Measurements from ENCODE around the gene LIN54. TPM values are rescaled to one million over a fixed set of nuclear protein-coding genes. Genes with fewer than 3 reads are reported as not detected.

LIN54 gene
- polyA plus RNA-seq, 1 donor (not counting 4 experiments of a cell fraction or from before 2014, with no cell fraction given) = 8.1 TPM

- no peaks in the 10 kb centered on the region for H3K9me3 ChIP-seq (ENCODE audit: control insufficient read depth, low read depth, low read length)
- peaks cover 11 to 18% of the 10 kb centered on the region in 2 experiments for H3K36me3 ChIP-seq (ENCODE audit: control insufficient read depth in 2 of 2, extremely low read depth in 1 of 2, insufficient read depth in 2 of 2, low read length in 2 of 2)
- H3K9me1 ChIP-seq (ENCODE audit: control insufficient read depth, extremely low read depth, insufficient read depth, low read length) = no peaks in the 10 kb centered on the region
- H3K4me2 ChIP-seq (ENCODE audit: control insufficient read depth, extremely low read depth, insufficient read depth, low read depth, low read length) = peak overlapping the region; percentile 89
- no peaks in the 10 kb centered on the region for H4K20me1 ChIP-seq (ENCODE audit: control insufficient read depth, extremely low read depth, insufficient read depth, low read length)
- H3K27me3 ChIP-seq (ENCODE audit: control insufficient read depth, extremely low read depth, insufficient read depth, low read length) = no peaks in the 10 kb centered on the region
- dilution Hi-C loops (cut with MboI; ENCODE audit: extremely low pct_ligation_motif_present, low sequenced_read_pairs) = no loop called here
- DNase-seq (ENCODE audit: low read depth, low spot score) (no peak), FAIRE-seq (no peak)
- H3K4me1 ChIP-seq (ENCODE audit: control insufficient read depth, extremely low read depth, insufficient read depth, low read length) = peaks cover 51% of the 10 kb centered on the region
- H3K9ac ChIP-seq (ENCODE audit: control insufficient read depth, extremely low read depth, insufficient read depth, low read length) = peak overlapping the region; percentile 99
- peak overlapping the region; percentile 56 for H2AFZ ChIP-seq (ENCODE audit: control insufficient read depth, low read length)
- H3K79me2 ChIP-seq (ENCODE audit: control insufficient read depth, insufficient read depth, low read length) = peaks cover 70% of the 10 kb centered on the region
- peak overlapping the region; percentile 71 to 95 (median 89) for H3K4me3 ChIP-seq (ENCODE audit: control insufficient read depth in 2 of 3, extremely low read depth in 1 of 3, insufficient read depth in 2 of 3, low read depth in 1 of 3, low read length in 3 of 3)
- TF ChIP-seq CTCF (optimal IDR thresholded peaks at IDR 0.05 in 1 of 3, IDR thresholded peaks at IDR 0.05 in 1 of 3, conservative IDR thresholded peaks at IDR 0.05 in 1 of 3; ENCODE audit: extremely low read depth in 1 of 3, insufficient read depth in 2 of 3, low read length in 3 of 3) = no peak
- no peak for TF ChIP-seq EZH2 (IDR thresholded peaks at IDR 0.05; ENCODE audit: low read length)
- peak overlapping the region; percentile 91 for H3K27ac ChIP-seq (ENCODE audit: control insufficient read depth, insufficient read depth, low read length)
Observed at GRCh38 chr4:82890528-82890900, 120.1 kb downstream of the LIN54 start.

DNA sequence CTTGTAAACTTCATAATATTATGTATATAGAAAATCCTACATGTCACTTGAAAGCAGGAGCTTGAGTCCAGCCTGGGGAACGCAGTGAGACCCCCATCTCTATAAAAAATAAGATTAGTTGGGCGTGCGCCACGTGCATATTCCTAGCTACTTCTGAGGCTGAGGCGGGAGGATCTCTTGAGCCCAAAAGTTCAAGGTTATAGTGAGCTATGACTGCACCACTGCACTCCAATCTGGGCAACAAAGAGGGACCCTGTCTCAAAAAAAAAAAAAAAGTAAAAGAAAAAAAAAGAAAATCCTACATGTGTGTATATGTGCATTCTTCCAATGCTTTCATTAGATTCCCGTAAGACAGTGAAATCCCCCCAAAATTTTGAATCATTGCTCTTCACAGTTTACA, 121.3 kb downstream of the LIN54 start:
- H3K27me3 ChIP-seq (ENCODE audit: control insufficient read depth, extremely low read depth, insufficient read depth, low read length) = no peaks in the 10 kb centered on the region
- peaks cover 8 to 9% of the 10 kb centered on the region in 2 experiments for H3K36me3 ChIP-seq (ENCODE audit: control insufficient read depth in 2 of 2, extremely low read depth in 1 of 2, insufficient read depth in 2 of 2, low read length in 2 of 2)
- H4K20me1 ChIP-seq (ENCODE audit: control insufficient read depth, extremely low read depth, insufficient read depth, low read length) = no peaks in the 10 kb centered on the region
- dilution Hi-C loops (cut with MboI; ENCODE audit: extremely low pct_ligation_motif_present, low sequenced_read_pairs) = no loop called here
- no peaks in the 10 kb centered on the region for H3K9me1 ChIP-seq (ENCODE audit: control insufficient read depth, extremely low read depth, insufficient read depth, low read length)
- no peak for TF ChIP-seq EZH2 (IDR thresholded peaks at IDR 0.05; ENCODE audit: low read length)
- TF ChIP-seq CTCF (optimal IDR thresholded peaks at IDR 0.05 in 1 of 3, IDR thresholded peaks at IDR 0.05 in 1 of 3, conservative IDR thresholded peaks at IDR 0.05 in 1 of 3; ENCODE audit: extremely low read depth in 1 of 3, insufficient read depth in 2 of 3, low read length in 3 of 3) = no peak
- peak overlapping the region; percentile 89 for H3K4me2 ChIP-seq (ENCODE audit: control insufficient read depth, extremely low read depth, insufficient read depth, low read depth, low read length)
- H3K79me2 ChIP-seq (ENCODE audit: control insufficient read depth, insufficient read depth, low read length) = peaks cover 76% of the 10 kb centered on the region
- H3K9me3 ChIP-seq (ENCODE audit: control insufficient read depth, low read depth, low read length) = no peaks in the 10 kb centered on the region
- H3K27ac ChIP-seq (ENCODE audit: control insufficient read depth, insufficient read depth, low read length) = peak overlapping the region; percentile 91
- H2AFZ ChIP-seq (ENCODE audit: control insufficient read depth, low read length) = no peak overlapping the region
- no peak for DNase-seq (ENCODE audit: low read depth, low spot score)
- peak overlapping the region; percentile 99 for H3K9ac ChIP-seq (ENCODE audit: control insufficient read depth, extremely low read depth, insufficient read depth, low read length)
- peaks cover 41% of the 10 kb centered on the region for H3K4me1 ChIP-seq (ENCODE audit: control insufficient read depth, extremely low read depth, insufficient read depth, low read length)
- peak overlapping the region; percentile 71 to 95 (median 89) for H3K4me3 ChIP-seq (ENCODE audit: control insufficient read depth in 2 of 3, extremely low read depth in 1 of 3, insufficient read depth in 2 of 3, low read depth in 1 of 3, low read length in 3 of 3)
- no peak for FAIRE-seq
